GM13977 (cell line): ENCODE results near the gene KCNMA1.

Source experiments
- DNase-seq: peaks from one replicate; pipeline ENCODE4 v3.0.0; 2012; ENCODE audit warnings: low spot score
- CTCF ChIP-seq: IDR thresholded peaks from 2 replicates; pipeline ENCODE4 v1.5.1; 2012; ENCODE audit warnings: mild to moderate bottlenecking, control low read depth; ENCODE audit not compliant: insufficient read depth; ENCODE audit errors: extremely low read depth, missing control alignments
- in situ Hi-C: fragments of 300-500 bp; cut with MboI; formaldehyde crosslinking; loops from one replicate; pipeline ENCODE4 v1.12.0; 2022; ENCODE audit warnings: low sequenced_read_pairs, low pct_unique_long_range_greater_than_20kb, mixed read lengths, inconsistent platforms; ENCODE audit not compliant: unreplicated experiment

The KCNMA1 gene

GRCh38 chr10:77308084-77308732, 329.4 kb downstream of the KCNMA1 start:
- no peak for DNase-seq
- no peak for TF ChIP-seq CTCF
- in situ Hi-C loops, result no loop called here

- TF ChIP-seq CTCF, result no peak
- in situ Hi-C loops, result no loop called here
- no peak for DNase-seq
These were observed 330.9 kb downstream of the KCNMA1 start for GRCh38 chr10:77306666-77307065.

- no peak for DNase-seq
- no peak for TF ChIP-seq CTCF
- in situ Hi-C loops, result no loop called here
These were observed 331.7 kb downstream of the KCNMA1 start for GRCh38 chr10:77305650-77306632.

GRCh38 chr10:77304192-77304591, 333.4 kb downstream of the KCNMA1 start:
- DNase-seq, result no peak
- TF ChIP-seq CTCF, result no peak

GRCh38 chr10:77301305-77301730, 336.3 kb downstream of the KCNMA1 start:
- in situ Hi-C loops, result no loop called here
- TF ChIP-seq CTCF, result no peak
- DNase-seq, result no peak

More at GRCh38 chr10:77304192-77304591, 333.4 kb downstream of the KCNMA1 start:
- in situ Hi-C loops, result no loop called here

- in situ Hi-C loops, result no loop called here
- DNase-seq, result no peak
- no peak for TF ChIP-seq CTCF
These were observed 336.8 kb downstream of the KCNMA1 start for GRCh38 chr10:77300682-77301302.
